Osteoblast (primary cell): ENCODE results near the gene ZNF774. TPM values are rescaled to one million over a fixed set of nuclear protein-coding genes. Genes with fewer than 3 reads are reported as not detected.
"Not testable (repeated sequence)": the region's sequence is repeated elsewhere in the genome, so short reads cannot be mapped to it uniquely, and the experiment has no call there.

Experiments
- DNase-seq: peaks from one replicate; pipeline ENCODE4 v3.0.0; 2011; ENCODE audit warnings: low spot score, mixed read lengths; ENCODE audit not compliant: insufficient read length; ENCODE audit errors: missing footprints
- H2AFZ ChIP-seq: 2 replicates; pipeline ENCODE4 v1.6.0; 2011; ENCODE audit warnings: mild to moderate bottlenecking, low read length
- H3K27ac ChIP-seq: 2 replicates; pipeline ENCODE4 v1.5.1; 2011; ENCODE audit warnings: mild to moderate bottlenecking, low read depth, low read length, moderate library complexity
- H3K27me3 ChIP-seq: 2 replicates; pipeline ENCODE4 v1.6.0; 2012; ENCODE audit warnings: mild to moderate bottlenecking, control low read depth, inconsistent platforms, low read length, moderate library complexity; ENCODE audit not compliant: insufficient read depth
- H3K36me3 ChIP-seq: 2 replicates; pipeline ENCODE4 v1.5.1; 2011; ENCODE audit warnings: mild to moderate bottlenecking, low read length, control low read depth, moderate library complexity; ENCODE audit not compliant: insufficient read depth
- H3K4me1 ChIP-seq: 2 replicates; pipeline ENCODE4 v1.5.1; 2011; ENCODE audit warnings: mild to moderate bottlenecking, low read length, control low read depth, moderate library complexity; ENCODE audit not compliant: insufficient read depth
- H3K4me2 ChIP-seq: 2 replicates; pipeline ENCODE4 v1.6.0; 2011; ENCODE audit warnings: mild to moderate bottlenecking, low read length; ENCODE audit not compliant: insufficient read depth
- H3K4me3 ChIP-seq: fragments of 200-600 bp; sonication (generic); 3 replicates; pipeline ENCODE4 v1.5.1; 2012; ENCODE audit warnings: mild to moderate bottlenecking, low read length, inconsistent platforms; ENCODE audit not compliant: insufficient read depth
- H3K79me2 ChIP-seq: 2 replicates; pipeline ENCODE4 v1.6.0; 2012; ENCODE audit warnings: mild to moderate bottlenecking, low read length, control low read depth, inconsistent platforms; ENCODE audit not compliant: insufficient read depth
- H3K9me3 ChIP-seq: 2 replicates; pipeline ENCODE4 v1.5.1; 2011; ENCODE audit warnings: low read depth, low read length, control low read depth
- H4K20me1 ChIP-seq: 2 replicates; pipeline ENCODE4 v1.6.0; 2012; ENCODE audit warnings: mild to moderate bottlenecking, low read length, control low read depth; ENCODE audit not compliant: insufficient read depth
- total RNA-seq: library from RNA; depleted of rRNA; stranded (reverse); fragments of >200 nt; gene quantifications from 2 replicates; pipeline ENCODE4 v1.2.3, GENCODE V29; 2012
- TF ChIP-seq, protein P1 (sequence below): IDR thresholded peaks from 2 replicates; pipeline ENCODE4 v1.5.1; 2011; ENCODE audit warnings: mild to moderate bottlenecking, low read depth, low read length, moderate library complexity; ENCODE audit errors: extremely low read depth

Gene ZNF774
- total RNA-seq, 1 donor, result 1.8 TPM

DNA sequence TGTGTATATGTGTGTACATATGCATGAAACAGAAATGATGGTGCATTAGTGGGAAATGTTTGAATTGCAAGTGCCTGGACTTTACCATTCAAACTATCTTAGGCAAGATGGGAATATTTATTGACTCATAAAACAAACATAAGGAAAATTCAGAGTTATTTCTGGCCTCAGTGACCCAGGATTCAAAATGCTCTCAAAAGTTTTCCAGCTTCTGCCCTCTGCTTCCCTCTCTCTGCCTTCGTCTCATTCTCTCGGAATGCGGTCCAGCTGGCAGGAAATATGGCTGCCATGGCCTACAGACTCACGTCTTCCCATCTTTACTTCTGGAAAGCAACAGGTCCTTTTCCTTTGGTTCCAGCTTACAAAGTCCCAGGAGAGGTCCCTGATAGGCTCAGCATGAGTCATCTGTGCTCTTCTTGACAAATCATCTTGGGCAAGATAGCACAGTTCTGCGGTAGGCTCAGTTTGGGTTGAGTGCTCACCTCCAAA lies 8.7 kb upstream of the ZNF774 start:
- H3K27me3 ChIP-seq, result no peaks in the 10 kb centered on the region
- H4K20me1 ChIP-seq, result no peaks in the 10 kb centered on the region
- TF ChIP-seq, protein P1, sequence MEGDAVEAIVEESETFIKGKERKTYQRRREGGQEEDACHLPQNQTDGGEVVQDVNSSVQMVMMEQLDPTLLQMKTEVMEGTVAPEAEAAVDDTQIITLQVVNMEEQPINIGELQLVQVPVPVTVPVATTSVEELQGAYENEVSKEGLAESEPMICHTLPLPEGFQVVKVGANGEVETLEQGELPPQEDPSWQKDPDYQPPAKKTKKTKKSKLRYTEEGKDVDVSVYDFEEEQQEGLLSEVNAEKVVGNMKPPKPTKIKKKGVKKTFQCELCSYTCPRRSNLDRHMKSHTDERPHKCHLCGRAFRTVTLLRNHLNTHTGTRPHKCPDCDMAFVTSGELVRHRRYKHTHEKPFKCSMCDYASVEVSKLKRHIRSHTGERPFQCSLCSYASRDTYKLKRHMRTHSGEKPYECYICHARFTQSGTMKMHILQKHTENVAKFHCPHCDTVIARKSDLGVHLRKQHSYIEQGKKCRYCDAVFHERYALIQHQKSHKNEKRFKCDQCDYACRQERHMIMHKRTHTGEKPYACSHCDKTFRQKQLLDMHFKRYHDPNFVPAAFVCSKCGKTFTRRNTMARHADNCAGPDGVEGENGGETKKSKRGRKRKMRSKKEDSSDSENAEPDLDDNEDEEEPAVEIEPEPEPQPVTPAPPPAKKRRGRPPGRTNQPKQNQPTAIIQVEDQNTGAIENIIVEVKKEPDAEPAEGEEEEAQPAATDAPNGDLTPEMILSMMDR, result no peak
- peak overlapping the region; percentile 17 for H3K4me2 ChIP-seq
- no peaks in the 10 kb centered on the region for H3K79me2 ChIP-seq
- DNase-seq, result peak; percentile 87
- H3K9me3 ChIP-seq, result no peaks in the 10 kb centered on the region
- H3K36me3 ChIP-seq, result no peaks in the 10 kb centered on the region
- H3K27ac ChIP-seq, result peak overlapping the region; percentile 62
- H3K4me3 ChIP-seq, result no peak overlapping the region
- H3K4me1 ChIP-seq, result peaks cover 17% of the 10 kb centered on the region
- H2AFZ ChIP-seq, result peak overlapping the region; percentile 79

- Histone ChIP-seq H3K4me3 (no peak overlapping the region), H3K79me2 (no peaks in the 10 kb centered on the region), H3K4me1 (peaks cover 17% of the 10 kb centered on the region), H3K27me3 (no peaks in the 10 kb centered on the region), H4K20me1 (no peaks in the 10 kb centered on the region), H3K4me2 (no peak overlapping the region), H3K27ac (no peak overlapping the region), H2AFZ (no peak overlapping the region), H3K9me3 (no peaks in the 10 kb centered on the region), H3K36me3 (no peaks in the 10 kb centered on the region)
- TF ChIP-seq, protein P1, result no peak
- DNase-seq, result no peak
Observed at GRCh38 chr15:90344662-90345061, 7.4 kb upstream of the ZNF774 start.

- Histone ChIP-seq H3K27me3 (no peaks in the 10 kb centered on the region), H4K20me1 (no peaks in the 10 kb centered on the region), H3K79me2 (no peaks in the 10 kb centered on the region), H3K4me2 (no peak overlapping the region), H3K27ac (no peak overlapping the region), H3K4me3 (no peak overlapping the region), H3K9me3 (no peaks in the 10 kb centered on the region), H3K4me1 (peaks cover 17% of the 10 kb centered on the region), H3K36me3 (no peaks in the 10 kb centered on the region), H2AFZ (no peak overlapping the region)
- DNase-seq, result no peak
- TF ChIP-seq, protein P1, result no peak
Observed at GRCh38 chr15:90345857-90346256, 6.2 kb upstream of the ZNF774 start.

DNA sequence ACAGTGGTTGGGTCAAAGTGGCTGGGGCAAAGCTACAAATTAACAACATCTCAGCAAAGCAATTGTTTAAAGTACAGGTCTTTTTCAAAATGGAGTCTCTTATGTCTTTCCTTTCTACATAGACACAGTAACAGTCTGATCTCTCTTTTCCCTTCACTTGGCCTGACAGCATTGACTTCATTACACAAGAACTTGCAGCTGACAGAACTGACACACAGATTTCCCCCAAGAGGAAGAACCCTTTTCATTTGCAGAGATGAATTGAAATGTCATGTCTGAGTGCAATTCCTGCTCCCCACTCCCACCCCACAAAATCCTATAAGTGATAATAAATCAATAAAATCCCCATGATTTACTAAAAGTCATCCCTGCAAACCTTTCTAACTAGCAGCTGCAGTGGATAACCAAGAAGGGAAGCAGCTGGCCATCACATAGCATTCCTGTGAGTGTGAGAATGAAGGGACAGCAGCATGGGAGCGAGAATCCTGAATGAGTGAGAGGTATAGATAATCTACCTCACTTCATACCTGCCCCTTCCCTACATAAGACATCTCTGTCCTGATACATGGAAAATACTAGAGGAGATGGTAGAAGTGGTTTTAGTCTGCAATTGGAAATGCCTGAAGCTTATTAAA lies 4.5 kb upstream of the ZNF774 start:
- H2AFZ ChIP-seq, H3K36me3 ChIP-seq, DNase-seq, H3K27ac ChIP-seq, H3K9me3 ChIP-seq, H3K4me3 ChIP-seq, H3K79me2 ChIP-seq, H3K4me2 ChIP-seq, H3K27me3 ChIP-seq, H4K20me1 ChIP-seq: not testable (repeated sequence)
- peaks cover 19% of the 10 kb centered on the region for H3K4me1 ChIP-seq
